HCT116 (cell line): ENCODE data around the gene ZNF215. TPM values are rescaled to one million over a fixed set of nuclear protein-coding genes. Genes with fewer than 3 reads are reported as not detected.

ENCODE experiments used
- ATAC-seq: fragments of 200-7000 bp; cut with Tn5 transposase; 2 replicates; pipeline ENCODE4 v1.9.1; 2020; ENCODE audit warnings: mild to moderate bottlenecking, moderate library complexity
- BruUV-seq: library from RNA; stranded (reverse); fragments of 400-500 nt; replicated peaks from 2 replicates; lab custom pipeline; 2021; lab: Mats Ljungman, UMichigan
- CTCF ChIA-PET: fragments of 300-600 bp; sonication (Branson Sonifier 250); formaldehyde crosslinking; loops from one replicate; lab custom pipeline; 2021; ENCODE audit warnings: antibody characterized with exemption; lab: Charles Lee
- POLR2A ChIA-PET: fragments of 300-600, 350-600 bp; sonication (Branson Sonifier 250); formaldehyde crosslinking; loops from one replicate; lab custom pipeline; 2021; ENCODE audit warnings: antibody characterized with exemption; lab: Charles Lee
- RAD21 ChIA-PET, 2 experiments: fragments of 300-600 bp; sonication (Branson Sonifier 250); formaldehyde crosslinking; loops; one replicate each; lab custom pipeline; 2023; ENCODE audit warnings: low total read pairs in 2 of 2; ENCODE audit not compliant: uncharacterized antibody in 2 of 2, unreplicated experiment in 2 of 2, low non-redundant PET in 1 of 2; lab: Charles Lee
- DNase-seq: peaks from one replicate; pipeline ENCODE4 v3.0.0-alpha.2; 2010; ENCODE audit warnings: low read depth, low spot score
- H2AFZ ChIP-seq: fragments of 200-600 bp; shearing (Covaris generic), sonication (generic); 2 replicates; pipeline ENCODE4 v1.6.1; 2017; ENCODE audit warnings: low read depth, mixed run types, mixed read lengths, antibody characterized with exemption, low read length; ENCODE audit not compliant: poor library complexity, severe bottlenecking
- H3K27ac ChIP-seq: 2 replicates; pipeline ENCODE4 v1.5.1; 2012; ENCODE audit warnings: low read depth, low read length
- H3K27me3 ChIP-seq: fragments of 200-600 bp; sonication (generic); 2 replicates; pipeline ENCODE4 v1.6.1; 2016; ENCODE audit warnings: mixed run types, low read length, mixed read lengths; ENCODE audit not compliant: insufficient read depth
- H3K36me3 ChIP-seq, 2 experiments: fragments of 200-500 bp in 1 of 2; fragments of 200-600 bp in 1 of 2; sonication (Bioruptor generic) in 1 of 2; sonication (generic) in 1 of 2; 2 replicates each; pipeline versions ENCODE4 v1.5.1 to v1.6.1; 2014 to 2016; ENCODE audit warnings: low read length in 2 of 2, inconsistent platforms in 1 of 2, mixed read lengths in 1 of 2, mixed run types in 1 of 2; ENCODE audit not compliant: insufficient read depth in 2 of 2, control insufficient read depth in 1 of 2
- H3K4me1 ChIP-seq, 2 experiments: fragments of 200-600 bp in 1 of 2; sonication (generic) in 1 of 2; 2 replicates each; pipeline versions ENCODE4 v1.5.1 to v1.6.1; 2012 to 2017; ENCODE audit warnings: low read length in 2 of 2, inconsistent platforms in 1 of 2, mild to moderate bottlenecking in 1 of 2, mixed read lengths in 1 of 2, mixed run types in 1 of 2, moderate library complexity in 1 of 2; ENCODE audit not compliant: insufficient read depth in 2 of 2, control insufficient read depth in 1 of 2
- H3K4me2 ChIP-seq: fragments of 200-600 bp; sonication (generic); 2 replicates; pipeline ENCODE4 v1.6.1; 2017; ENCODE audit warnings: mixed run types, low read length, mixed read lengths
- H3K4me3 ChIP-seq, 2 experiments: fragments of 200-600 bp in 1 of 2; sonication (generic) in 1 of 2; replicated peaks in 1 of 2; 2 replicates each; pipeline ENCODE4 v1.5.1; 2011 to 2016; ENCODE audit warnings: low read length in 2 of 2, control low read depth in 1 of 2, low read depth in 1 of 2, mild to moderate bottlenecking in 1 of 2, mixed read lengths in 1 of 2, mixed run types in 1 of 2
- H3K79me2 ChIP-seq: fragments of 200-600 bp; sonication (generic); 2 replicates; pipeline ENCODE4 v1.6.1; 2017; ENCODE audit warnings: mild to moderate bottlenecking, mixed run types, low read length, moderate library complexity, mixed read lengths; ENCODE audit not compliant: insufficient read depth
- H3K9ac ChIP-seq: fragments of 200-600 bp; sonication (generic); 2 replicates; pipeline ENCODE4 v1.6.1; 2016; ENCODE audit warnings: low read length, mixed read lengths
- H3K9me2 ChIP-seq: fragments of 200-600 bp; sonication (generic), shearing (Covaris generic); 2 replicates; pipeline ENCODE4 v1.6.1; 2017; ENCODE audit warnings: mixed run types, mild to moderate bottlenecking, moderate library complexity; ENCODE audit not compliant: insufficient read depth
- H3K9me3 ChIP-seq, 2 experiments: fragments of 200-500 bp in 1 of 2; fragments of 200-600 bp in 1 of 2; sonication (Bioruptor generic) in 1 of 2; sonication (generic) in 1 of 2; 2 replicates each; pipeline ENCODE4 v1.6.1; 2014 to 2017; ENCODE audit warnings: low read length in 2 of 2, mixed read lengths in 2 of 2, inconsistent platforms in 1 of 2, low read depth in 1 of 2, mild to moderate bottlenecking in 1 of 2, mixed run types in 1 of 2, moderate library complexity in 1 of 2; ENCODE audit not compliant: control insufficient read depth in 1 of 2, insufficient read depth in 1 of 2
- H4K20me1 ChIP-seq: fragments of 200-600 bp; sonication (generic), shearing (Covaris generic); 2 replicates; pipeline ENCODE4 v1.6.1; 2017; ENCODE audit warnings: mixed run types, mild to moderate bottlenecking, moderate library complexity; ENCODE audit not compliant: insufficient read depth
- EZH2phosphoT487 ChIP-seq: fragments of 200-600 bp; IDR thresholded peaks from 2 replicates; pipeline ENCODE4 v1.6.1; 2018; ENCODE audit warnings: antibody characterized with exemption, borderline replicate concordance
- FOSL1 ChIP-seq: IDR thresholded peaks from 2 replicates; pipeline ENCODE4 v1.6.1; 2012; ENCODE audit warnings: low read depth
- JUND ChIP-seq: IDR thresholded peaks from 2 replicates; pipeline ENCODE4 v1.6.1; 2012
- POLR2A ChIP-seq: IDR thresholded peaks from 2 replicates; pipeline ENCODE4 v1.7.0; 2011; ENCODE audit warnings: borderline replicate concordance; ENCODE audit not compliant: insufficient read depth, insufficient read length; ENCODE audit errors: extremely low read depth
- RAD21 ChIP-seq: IDR thresholded peaks from 2 replicates; pipeline ENCODE4 v1.6.1; 2012; ENCODE audit warnings: low read depth, mild to moderate bottlenecking
- SIN3A ChIP-seq: IDR thresholded peaks from 2 replicates; pipeline ENCODE4 v1.6.1; 2012; ENCODE audit warnings: low read depth
- SP1 ChIP-seq: IDR thresholded peaks from 2 replicates; pipeline ENCODE4 v1.6.1; 2012; ENCODE audit warnings: low read depth
- SRF ChIP-seq: IDR thresholded peaks from 2 replicates; pipeline ENCODE4 v1.6.1; 2012; ENCODE audit warnings: low read depth
- TCF7L2 ChIP-seq: IDR thresholded peaks from 2 replicates; pipeline ENCODE4 v1.7.0; 2011; ENCODE audit warnings: borderline replicate concordance, inconsistent platforms; ENCODE audit not compliant: insufficient read depth, insufficient read length; ENCODE audit errors: extremely low read depth
- YY1 ChIP-seq: IDR thresholded peaks from 2 replicates; pipeline ENCODE4 v1.6.1; 2011; ENCODE audit warnings: low read length, low read depth, moderate library complexity, mild to moderate bottlenecking; ENCODE audit not compliant: insufficient replicate concordance; ENCODE audit errors: extremely low read depth
- ZNF274 ChIP-seq: fragments of 200-500 bp; sonication (Bioruptor generic); IDR thresholded peaks from 2 replicates; pipeline ENCODE4 v1.6.1; 2014; ENCODE audit warnings: mild to moderate bottlenecking, low read depth, low read length, inconsistent platforms
- intact Hi-C: fragments of 100-400 bp; cut with micrococcal nuclease; formaldehyde crosslinking; loops from 2 replicates; pipeline ENCODE4 v1.10.0; 2022
- total RNA-seq: library from RNA; stranded (reverse); gene quantifications from one replicate; pipeline ENCODE4 v1.2.1, GENCODE V29; 2021; ENCODE audit not compliant: unreplicated experiment
- TF ChIP-seq, protein P1 (sequence below): IDR thresholded peaks from 2 replicates; pipeline ENCODE4 v1.6.1; 2012; ENCODE audit warnings: low read depth
- TF ChIP-seq, protein P2 (sequence below): IDR thresholded peaks from 2 replicates; pipeline ENCODE4 v1.6.1; 2012

Gene ZNF215
- total RNA-seq, 1 experiment from 2014 or later, result 9.9 TPM

DNA sequence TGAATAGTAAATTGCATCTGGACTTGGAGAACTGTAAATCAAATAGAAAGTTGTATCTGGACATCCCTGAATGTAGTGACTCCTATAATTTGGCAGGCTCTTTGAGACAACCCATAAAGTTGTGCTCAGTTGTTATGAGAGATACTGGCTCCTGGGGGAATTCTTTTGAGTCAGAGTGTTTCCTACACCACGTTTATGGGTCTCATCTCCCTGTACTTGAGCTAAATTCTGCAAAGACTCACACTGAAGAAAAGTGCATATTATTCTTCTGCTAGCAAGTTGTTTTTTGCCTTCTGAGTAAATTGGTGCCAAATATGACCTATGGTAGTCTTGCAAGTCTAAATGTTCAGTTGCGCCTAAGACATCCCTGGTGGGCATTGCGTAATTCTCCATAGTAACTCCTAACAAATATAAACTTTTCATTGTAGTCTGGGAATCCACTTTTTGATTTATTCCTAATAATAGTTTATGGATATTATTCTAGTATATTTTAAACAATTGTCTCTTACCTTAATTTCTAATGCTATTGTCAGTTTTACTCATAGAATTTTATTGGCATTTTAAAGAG is 5.0 kb downstream of the ZNF215 start:
- POLR2A ChIA-PET, result no interaction called here

DNA sequence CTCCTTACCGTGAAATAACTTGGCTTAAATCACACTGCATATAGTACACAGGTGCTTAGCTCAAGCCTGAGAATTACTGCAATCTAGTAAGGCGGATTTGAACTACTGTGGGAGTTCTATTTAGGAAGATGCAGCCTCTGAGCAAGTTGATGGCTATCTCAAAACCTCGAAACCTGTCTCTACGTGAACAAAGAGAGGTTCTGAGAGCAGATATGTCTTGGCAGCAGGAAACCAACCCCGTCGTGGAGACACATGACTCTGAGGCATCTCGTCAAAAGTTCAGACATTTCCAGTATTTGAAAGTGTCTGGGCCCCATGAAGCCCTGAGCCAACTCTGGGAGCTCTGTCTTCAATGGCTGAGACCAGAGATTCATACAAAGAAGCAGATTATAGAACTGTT is 5.9 kb downstream of the ZNF215 start:
- ChIA-PET RAD21 (no interaction called here), CTCF (no interaction called here), POLR2A (no interaction called here)
- no peak overlapping the region for H3K9ac ChIP-seq
- no TSS peak for BruUV-seq
- DNase-seq, result no peak
- H3K9me2 ChIP-seq, result no peaks in the 10 kb centered on the region
- intact Hi-C loops, result no loop called here
- H3K4me2 ChIP-seq, result no peak overlapping the region
- H4K20me1 ChIP-seq, result no peaks in the 10 kb centered on the region
- peaks cover 7 to 8% of the 10 kb centered on the region in 2 experiments; a peak in 3 of 4 replicates for H3K4me1 ChIP-seq
- H3K27ac ChIP-seq, result no peak overlapping the region
- H3K79me2 ChIP-seq, result peaks cover 43% of the 10 kb centered on the region
- H3K36me3 ChIP-seq, result peaks cover 0 to 2% of the 10 kb centered on the region in 2 experiments; a peak in 2 of 4 replicates
- H3K9me3 ChIP-seq, result no peaks in the 10 kb centered on the region
- no peak for ATAC-seq
- no peak for TF ChIP-seq EZH2phosphoT487
- no peak for TF ChIP-seq POLR2A
- TF ChIP-seq, protein P1, sequence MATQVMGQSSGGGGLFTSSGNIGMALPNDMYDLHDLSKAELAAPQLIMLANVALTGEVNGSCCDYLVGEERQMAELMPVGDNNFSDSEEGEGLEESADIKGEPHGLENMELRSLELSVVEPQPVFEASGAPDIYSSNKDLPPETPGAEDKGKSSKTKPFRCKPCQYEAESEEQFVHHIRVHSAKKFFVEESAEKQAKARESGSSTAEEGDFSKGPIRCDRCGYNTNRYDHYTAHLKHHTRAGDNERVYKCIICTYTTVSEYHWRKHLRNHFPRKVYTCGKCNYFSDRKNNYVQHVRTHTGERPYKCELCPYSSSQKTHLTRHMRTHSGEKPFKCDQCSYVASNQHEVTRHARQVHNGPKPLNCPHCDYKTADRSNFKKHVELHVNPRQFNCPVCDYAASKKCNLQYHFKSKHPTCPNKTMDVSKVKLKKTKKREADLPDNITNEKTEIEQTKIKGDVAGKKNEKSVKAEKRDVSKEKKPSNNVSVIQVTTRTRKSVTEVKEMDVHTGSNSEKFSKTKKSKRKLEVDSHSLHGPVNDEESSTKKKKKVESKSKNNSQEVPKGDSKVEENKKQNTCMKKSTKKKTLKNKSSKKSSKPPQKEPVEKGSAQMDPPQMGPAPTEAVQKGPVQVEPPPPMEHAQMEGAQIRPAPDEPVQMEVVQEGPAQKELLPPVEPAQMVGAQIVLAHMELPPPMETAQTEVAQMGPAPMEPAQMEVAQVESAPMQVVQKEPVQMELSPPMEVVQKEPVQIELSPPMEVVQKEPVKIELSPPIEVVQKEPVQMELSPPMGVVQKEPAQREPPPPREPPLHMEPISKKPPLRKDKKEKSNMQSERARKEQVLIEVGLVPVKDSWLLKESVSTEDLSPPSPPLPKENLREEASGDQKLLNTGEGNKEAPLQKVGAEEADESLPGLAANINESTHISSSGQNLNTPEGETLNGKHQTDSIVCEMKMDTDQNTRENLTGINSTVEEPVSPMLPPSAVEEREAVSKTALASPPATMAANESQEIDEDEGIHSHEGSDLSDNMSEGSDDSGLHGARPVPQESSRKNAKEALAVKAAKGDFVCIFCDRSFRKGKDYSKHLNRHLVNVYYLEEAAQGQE, result no peak
- TF ChIP-seq SIN3A, result no peak
- H3K4me3 ChIP-seq, result no peak overlapping the region
- H2AFZ ChIP-seq, result no peak overlapping the region
- H3K27me3 ChIP-seq, result no peaks in the 10 kb centered on the region

More for the DNA sequence above, 5.0 kb downstream of the ZNF215 start:
- H3K36me3 ChIP-seq, result peaks cover 0 to 2% of the 10 kb centered on the region in 2 experiments; a peak in 2 of 4 replicates
- intact Hi-C loops, result no loop called here
- no peak for ATAC-seq
- RAD21 ChIA-PET, result no interaction called here
- H3K79me2 ChIP-seq, result peaks cover 48% of the 10 kb centered on the region
- TF ChIP-seq, protein P2, sequence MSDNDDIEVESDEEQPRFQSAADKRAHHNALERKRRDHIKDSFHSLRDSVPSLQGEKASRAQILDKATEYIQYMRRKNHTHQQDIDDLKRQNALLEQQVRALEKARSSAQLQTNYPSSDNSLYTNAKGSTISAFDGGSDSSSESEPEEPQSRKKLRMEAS, result no peak
- TF ChIP-seq SP1 (no peak), TCF7L2 (no peak), RAD21 (no peak), ZNF274 (no peak), FOSL1 (no peak), YY1 (no peak), SRF (no peak), JUND (no peak)
- no peak overlapping the region for H3K4me2 ChIP-seq
- no peak overlapping the region for H3K4me3 ChIP-seq
- no peaks in the 10 kb centered on the region for H4K20me1 ChIP-seq
- H2AFZ ChIP-seq, result no peak overlapping the region
- BruUV-seq, result no TSS peak
- H3K27me3 ChIP-seq, result no peaks in the 10 kb centered on the region
- DNase-seq, result no peak
- H3K9ac ChIP-seq, result no peak overlapping the region
- no peaks in the 10 kb centered on the region for H3K9me3 ChIP-seq
- no peak overlapping the region for H3K27ac ChIP-seq
- no peaks in the 10 kb centered on the region for H3K9me2 ChIP-seq
- CTCF ChIA-PET, result no interaction called here
- H3K4me1 ChIP-seq, result peaks cover 7 to 8% of the 10 kb centered on the region in 2 experiments; a peak in 3 of 4 replicates
